ENCODE data around the gene VMAC.

GRCh38 chr19:5933391-5934068, 28.9 kb downstream of the VMAC start:
- TF ChIP-seq CTCF (IDR thresholded peaks at IDR 0.05 in 8 of 11, conservative IDR thresholded peaks at IDR 0.05 in 3 of 11): no peak
- TF ChIP-seq POLR2AphosphoS5 (IDR thresholded peaks at IDR 0.05): no peak
- TF ChIP-seq POLR2A (IDR thresholded peaks at IDR 0.05): no peak

Measured in spleen (tissue), 7 donors.